ENCODE data around the gene MRPL23. TPM values are rescaled to one million over a fixed set of nuclear protein-coding genes. Genes with fewer than 3 reads are reported as not detected.

MRPL23 gene
- total and polyA plus RNA-seq, 12 donors, result 52.2 to 1,024 (median 184) TPM

- no peak for DNase-seq
- no peaks in the 10 kb centered on the region for H3K27me3 ChIP-seq
- no peaks in the 10 kb centered on the region for H3K4me1 ChIP-seq (replicated peaks in 1 of 2)
- intact Hi-C loops (cut with DNase I), result no loop called here
- TF ChIP-seq POLR2A (IDR thresholded peaks at IDR 0.05), result no peak
- TF ChIP-seq, protein P1, sequence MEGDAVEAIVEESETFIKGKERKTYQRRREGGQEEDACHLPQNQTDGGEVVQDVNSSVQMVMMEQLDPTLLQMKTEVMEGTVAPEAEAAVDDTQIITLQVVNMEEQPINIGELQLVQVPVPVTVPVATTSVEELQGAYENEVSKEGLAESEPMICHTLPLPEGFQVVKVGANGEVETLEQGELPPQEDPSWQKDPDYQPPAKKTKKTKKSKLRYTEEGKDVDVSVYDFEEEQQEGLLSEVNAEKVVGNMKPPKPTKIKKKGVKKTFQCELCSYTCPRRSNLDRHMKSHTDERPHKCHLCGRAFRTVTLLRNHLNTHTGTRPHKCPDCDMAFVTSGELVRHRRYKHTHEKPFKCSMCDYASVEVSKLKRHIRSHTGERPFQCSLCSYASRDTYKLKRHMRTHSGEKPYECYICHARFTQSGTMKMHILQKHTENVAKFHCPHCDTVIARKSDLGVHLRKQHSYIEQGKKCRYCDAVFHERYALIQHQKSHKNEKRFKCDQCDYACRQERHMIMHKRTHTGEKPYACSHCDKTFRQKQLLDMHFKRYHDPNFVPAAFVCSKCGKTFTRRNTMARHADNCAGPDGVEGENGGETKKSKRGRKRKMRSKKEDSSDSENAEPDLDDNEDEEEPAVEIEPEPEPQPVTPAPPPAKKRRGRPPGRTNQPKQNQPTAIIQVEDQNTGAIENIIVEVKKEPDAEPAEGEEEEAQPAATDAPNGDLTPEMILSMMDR (IDR thresholded peaks at IDR 0.05), result no peak
- WGBS, 4 donors, result no CpG with 5 or more reads among the region's 11 CpGs
- no peak overlapping the region for H3K4me3 ChIP-seq
- H3K36me3 ChIP-seq (replicated peaks in 1 of 2), result no peaks in the 10 kb centered on the region
- H3K9me3 ChIP-seq (replicated peaks in 1 of 3), result no peaks in the 10 kb centered on the region
- no peak overlapping the region for H3K27ac ChIP-seq
Observed at GRCh38 chr11:1979607-1980006, 32.5 kb downstream of the MRPL23 start.

DNA sequence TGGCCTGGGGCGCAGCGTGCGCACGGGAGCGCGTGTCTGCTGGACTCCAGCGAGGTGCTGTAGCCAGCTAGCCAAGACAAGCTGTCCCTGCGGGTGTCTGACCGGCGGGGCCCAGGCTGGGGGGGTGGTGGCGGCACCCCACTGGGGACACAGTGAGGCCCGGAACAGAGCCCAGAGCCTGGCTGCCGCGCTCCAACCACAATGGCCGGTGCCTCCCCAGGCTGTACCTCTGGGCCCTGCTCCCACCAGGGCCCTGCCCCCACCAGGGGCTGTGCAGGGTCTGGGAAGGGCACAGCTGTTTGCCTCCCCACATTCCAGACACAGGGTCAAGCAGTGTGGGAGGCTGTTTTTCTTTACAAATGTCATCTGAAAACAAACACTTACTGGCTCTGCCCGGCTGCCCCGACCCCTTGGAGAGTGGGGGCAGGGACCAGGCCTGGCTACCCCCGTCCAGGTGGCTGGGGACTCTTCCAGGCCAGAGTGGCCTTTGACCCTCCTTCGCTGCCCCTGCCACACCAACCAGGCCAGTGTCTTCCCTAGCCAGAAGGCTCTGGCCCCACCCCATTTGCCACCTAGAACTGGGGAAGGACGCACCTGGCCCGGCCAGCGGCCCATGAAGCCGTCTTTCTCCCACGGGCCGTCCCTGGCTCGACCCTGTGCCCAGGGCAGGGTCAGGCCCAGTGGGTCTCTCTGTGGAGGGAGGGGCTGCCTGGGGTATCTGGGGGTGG lies 35.9 kb downstream of the MRPL23 start:
- TF ChIP-seq, protein P1 (IDR thresholded peaks at IDR 0.05), result no peak
- TF ChIP-seq POLR2A (IDR thresholded peaks at IDR 0.05), result no peak
- no CpG with 5 or more reads among the region's 26 CpGs for WGBS, 4 donors
- intact Hi-C loops (cut with DNase I), result no loop called here

DNA sequence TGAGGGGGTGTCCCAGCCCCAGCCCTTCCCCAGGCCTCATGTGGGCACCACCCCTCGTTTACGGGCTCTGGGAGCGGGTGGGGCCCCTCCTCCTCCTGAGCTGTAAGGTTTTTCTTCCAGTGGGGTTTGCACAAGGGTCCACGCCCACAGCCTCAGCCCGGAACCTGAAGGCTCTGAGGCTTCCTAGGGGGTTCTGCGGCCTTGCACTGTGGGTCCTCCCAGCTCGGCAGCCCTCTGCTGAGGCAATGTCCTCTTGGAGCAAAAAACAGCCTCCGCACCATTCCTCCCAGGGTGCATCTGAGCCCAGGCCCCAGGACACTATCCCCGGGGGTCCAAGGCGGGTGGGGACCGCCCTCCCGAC lies 36.4 kb downstream of the MRPL23 start:
- H3K4me1 ChIP-seq (replicated peaks in 1 of 2), result no peaks in the 10 kb centered on the region
- H3K4me3 ChIP-seq, result no peak overlapping the region
- H3K27ac ChIP-seq, result no peak overlapping the region
- peak in 1 of 7 donors; percentile 10 for DNase-seq
- no peaks in the 10 kb centered on the region for H3K36me3 ChIP-seq (replicated peaks in 1 of 2)
- H3K27me3 ChIP-seq, result no peaks in the 10 kb centered on the region
- intact Hi-C loops (cut with DNase I), result no loop called here
- WGBS, 4 donors, result 84 to 96% (median 90%) methylated on average over 4 to 9 of the region's 12 CpGs
- H3K9me3 ChIP-seq (replicated peaks in 1 of 3), result no peaks in the 10 kb centered on the region
- TF ChIP-seq POLR2A (IDR thresholded peaks at IDR 0.05), result no peak
- TF ChIP-seq, protein P1 (IDR thresholded peaks at IDR 0.05), result no peak

More for the DNA sequence above, 35.9 kb downstream of the MRPL23 start:
- Histone ChIP-seq H3K27ac (no peak overlapping the region), H3K4me3 (no peak overlapping the region), H3K36me3 (replicated peaks in 1 of 2) (no peaks in the 10 kb centered on the region), H3K9me3 (replicated peaks in 1 of 3) (no peaks in the 10 kb centered on the region), H3K4me1 (replicated peaks in 1 of 2) (no peaks in the 10 kb centered on the region), H3K27me3 (no peaks in the 10 kb centered on the region)
- DNase-seq, result no peak

DNA sequence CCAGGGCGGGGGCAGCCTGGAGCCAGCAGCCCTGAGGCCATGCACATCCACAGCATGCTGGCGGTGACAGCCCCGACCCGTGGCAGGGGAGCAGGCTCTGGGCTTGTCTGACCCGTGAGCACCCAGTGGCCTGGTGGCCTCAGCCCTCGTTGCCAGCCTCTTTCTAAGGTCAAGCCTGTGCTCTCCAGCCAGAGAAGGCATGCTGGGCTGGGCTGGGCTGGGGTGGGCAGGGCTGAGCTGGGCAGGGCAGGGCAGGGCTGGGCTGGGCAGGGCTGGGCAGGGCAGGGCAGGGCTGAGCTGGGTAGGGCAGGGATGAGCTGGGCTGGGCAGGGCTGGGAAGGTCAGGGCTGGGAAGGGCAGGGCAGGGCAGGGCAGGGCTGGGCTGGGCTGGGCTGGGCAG lies 39.9 kb downstream of the MRPL23 start:
- H3K27ac ChIP-seq, result no peak overlapping the region
- no peak for TF ChIP-seq POLR2A (IDR thresholded peaks at IDR 0.05)
- TF ChIP-seq, protein P1 (IDR thresholded peaks at IDR 0.05), result no peak
- no peak overlapping the region for H3K4me3 ChIP-seq
- WGBS, 4 donors, result no CpG with 5 or more reads among the region's 6 CpGs
- H3K9me3 ChIP-seq (replicated peaks in 1 of 3), result no peaks in the 10 kb centered on the region
- intact Hi-C loops (cut with DNase I), result no loop called here
- no peaks in the 10 kb centered on the region for H3K27me3 ChIP-seq
- no peaks in the 10 kb centered on the region for H3K4me1 ChIP-seq (replicated peaks in 1 of 2)
- H3K36me3 ChIP-seq (replicated peaks in 1 of 2), result no peaks in the 10 kb centered on the region
- no peak for DNase-seq

All from adrenal gland (tissue), 12 donors.